Stimulated activated CD4-positive, alpha-beta T cell treated with anti-CD3 and anti-CD28 coated beads, Interleukin-4, amount 100 ng/mL, for 1 hour (primary cell): ENCODE results near the gene SLC2A2.

ENCODE experiments used
- DNase-seq: peaks from one replicate; pipeline ENCODE4 v3.0.0-alpha.2; 2020

The SLC2A2 gene

DNA sequence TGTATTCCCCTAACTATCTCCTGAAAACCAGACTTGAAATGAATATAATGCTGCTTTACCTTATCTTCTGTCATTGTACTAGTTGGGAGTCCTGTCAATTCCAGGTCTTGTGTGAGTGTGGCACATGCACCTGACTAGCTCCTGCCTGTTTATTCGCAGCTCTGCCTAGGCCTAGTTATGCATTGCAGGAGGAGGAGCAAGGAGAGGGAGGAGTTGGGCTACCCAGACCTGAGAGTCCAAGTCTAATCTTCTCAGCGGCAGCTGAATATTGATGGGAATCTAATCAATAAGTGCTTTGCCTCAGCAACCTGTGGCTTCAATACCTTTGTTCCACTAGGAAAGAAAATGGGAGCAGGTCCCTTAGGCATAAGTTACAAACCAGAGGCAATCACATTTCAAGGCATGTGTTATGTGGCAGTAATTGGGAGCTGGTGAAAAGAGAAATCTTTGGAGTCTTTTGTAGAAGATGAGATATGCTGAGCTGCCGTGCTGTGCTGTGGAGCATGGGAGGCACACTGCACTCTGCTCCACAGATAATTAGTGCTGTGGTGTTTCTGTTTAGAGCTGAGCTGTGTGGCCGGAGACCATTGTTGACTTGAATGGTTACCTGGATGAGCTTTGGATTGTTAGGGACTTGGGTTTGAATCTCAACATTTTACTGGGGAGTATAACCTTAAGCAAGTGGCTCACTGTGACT is at the start of gene SLC2A2:
SLC2A2 (minus strand) TSS at position 124 of the 697 bp plus-strand sequence; CDS start at position 74, 50 bp downstream.
- no peak for DNase-seq

DNA sequence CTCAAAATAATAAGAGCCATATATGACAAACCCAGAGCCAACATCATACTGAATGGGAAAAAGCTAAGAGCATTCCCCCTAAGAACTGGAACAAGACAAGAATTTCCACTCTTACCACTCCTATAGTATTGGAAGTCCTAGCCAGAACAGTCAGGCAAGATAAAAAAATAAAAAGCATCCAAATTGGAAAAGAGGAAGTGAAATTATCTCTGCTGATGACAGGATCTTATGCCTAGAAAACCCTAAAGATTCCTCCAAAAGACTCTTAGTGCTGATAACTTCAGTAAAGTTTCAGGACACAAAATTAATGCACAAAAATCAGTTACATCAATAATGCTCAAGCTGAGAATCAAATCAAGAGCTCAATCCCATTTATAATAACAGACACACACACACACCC is 45.9 kb upstream of the SLC2A2 start:
- DNase-seq: no peak

DNA sequence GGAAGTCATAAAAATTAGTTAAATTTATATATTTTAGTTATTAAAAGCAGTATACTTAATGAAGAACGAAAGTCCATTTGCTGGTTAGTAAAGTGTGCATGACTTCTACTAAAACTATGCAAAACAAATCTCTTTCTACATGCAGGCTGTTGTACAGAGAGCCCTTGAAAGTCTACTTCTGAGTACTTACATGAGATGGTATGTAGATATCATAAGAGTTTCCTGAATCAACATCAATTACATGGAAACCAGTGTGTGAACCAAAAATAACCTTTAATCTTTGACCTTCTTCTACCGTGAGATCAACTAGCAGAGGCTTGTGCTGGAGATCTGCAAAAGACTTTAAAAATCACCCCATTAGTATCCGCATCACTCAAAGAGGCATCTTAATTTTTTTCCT is 42.1 kb upstream of the SLC2A2 start:
- no peak for DNase-seq

DNA sequence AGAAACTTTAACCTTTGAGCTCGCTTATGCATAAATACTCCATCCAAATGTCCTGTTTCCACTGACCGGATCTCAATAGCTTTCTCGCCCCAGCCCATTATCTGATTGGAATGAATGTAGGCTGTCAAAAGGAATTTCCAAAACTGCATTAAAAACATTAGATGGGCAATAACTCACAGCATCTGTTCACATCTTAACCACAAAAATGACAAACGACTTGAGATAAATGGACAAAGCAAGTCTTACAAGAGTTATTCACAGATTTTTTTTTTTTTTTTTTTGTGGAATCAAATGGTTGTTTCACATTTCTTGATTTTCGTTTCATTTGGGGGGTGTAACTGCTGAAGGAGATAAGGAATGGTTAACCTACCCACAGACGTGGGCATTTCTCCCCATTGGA is 39.7 kb upstream of the SLC2A2 start:
- DNase-seq: no peak

DNA sequence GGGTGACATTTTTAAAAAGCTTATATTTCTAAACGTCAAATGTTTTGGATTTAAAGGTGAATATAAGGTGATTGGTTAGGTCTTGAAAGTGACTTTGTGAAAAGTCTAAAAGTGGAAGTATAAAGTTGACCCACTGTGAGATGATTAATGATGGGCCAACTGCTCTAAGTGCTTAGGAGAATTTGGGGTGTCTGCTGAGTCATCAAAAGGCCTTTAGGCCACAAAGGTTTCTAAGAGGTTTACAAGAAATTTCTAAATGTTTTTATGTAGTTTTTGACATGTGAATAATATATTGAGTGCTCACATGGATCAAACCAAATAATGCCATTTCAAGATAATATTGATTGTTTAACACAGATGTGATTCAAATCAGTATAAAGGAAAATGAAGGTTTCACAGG is 39.2 kb upstream of the SLC2A2 start:
- DNase-seq: no peak

DNA sequence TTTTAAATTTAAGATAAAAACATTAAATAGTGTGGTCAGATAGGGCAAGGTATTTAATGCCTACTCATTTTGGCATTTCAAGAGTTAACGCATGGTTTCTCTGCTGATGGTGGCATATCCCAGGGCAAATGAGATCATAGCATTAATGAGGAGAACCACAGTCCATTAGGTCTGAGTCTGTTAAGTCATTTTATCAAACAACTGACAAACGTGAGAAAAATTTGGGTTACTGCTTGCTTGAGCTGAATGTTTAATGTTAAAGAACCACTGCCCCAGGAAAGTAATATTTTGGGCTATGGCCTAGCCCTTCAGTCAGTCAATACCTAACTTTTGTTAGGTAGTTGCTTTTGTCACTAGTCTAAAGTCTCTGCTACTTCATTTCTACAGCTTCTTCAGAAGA is 37.9 kb upstream of the SLC2A2 start:
- no peak for DNase-seq

- no peak for DNase-seq
Measured at GRCh38 chr3:171061749-171062148, 35.2 kb upstream of the SLC2A2 start.

DNA sequence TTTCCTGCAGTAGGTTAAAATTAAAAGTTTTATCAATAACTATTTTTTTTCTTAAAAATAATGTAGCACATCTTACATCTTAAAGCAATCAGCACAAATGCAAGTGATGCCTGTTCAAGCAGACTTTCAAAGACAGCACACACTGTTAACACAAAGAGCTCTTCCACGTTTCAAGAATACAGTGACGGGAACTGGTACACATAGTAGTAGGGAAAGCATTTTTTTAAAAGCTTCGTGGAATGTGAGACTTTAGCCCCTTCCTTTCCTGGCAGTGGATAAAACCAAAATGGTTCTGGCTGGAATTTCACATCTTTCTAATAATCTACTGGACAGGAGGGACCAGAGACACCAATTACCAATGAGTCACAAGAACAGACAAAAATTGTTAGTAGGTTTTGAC is 33.5 kb upstream of the SLC2A2 start:
- no peak for DNase-seq

GRCh38 chr3:171058873-171059603 is 32.5 kb upstream of the SLC2A2 start:
- no peak for DNase-seq

- DNase-seq: no peak
Measured at GRCh38 chr3:171058058-171058457, 31.5 kb upstream of the SLC2A2 start.

GRCh38 chr3:171057072-171057471 is 30.6 kb upstream of the SLC2A2 start:
- DNase-seq: no peak

- DNase-seq: no peak
Measured at GRCh38 chr3:171056528-171056927, 30.0 kb upstream of the SLC2A2 start.

DNA sequence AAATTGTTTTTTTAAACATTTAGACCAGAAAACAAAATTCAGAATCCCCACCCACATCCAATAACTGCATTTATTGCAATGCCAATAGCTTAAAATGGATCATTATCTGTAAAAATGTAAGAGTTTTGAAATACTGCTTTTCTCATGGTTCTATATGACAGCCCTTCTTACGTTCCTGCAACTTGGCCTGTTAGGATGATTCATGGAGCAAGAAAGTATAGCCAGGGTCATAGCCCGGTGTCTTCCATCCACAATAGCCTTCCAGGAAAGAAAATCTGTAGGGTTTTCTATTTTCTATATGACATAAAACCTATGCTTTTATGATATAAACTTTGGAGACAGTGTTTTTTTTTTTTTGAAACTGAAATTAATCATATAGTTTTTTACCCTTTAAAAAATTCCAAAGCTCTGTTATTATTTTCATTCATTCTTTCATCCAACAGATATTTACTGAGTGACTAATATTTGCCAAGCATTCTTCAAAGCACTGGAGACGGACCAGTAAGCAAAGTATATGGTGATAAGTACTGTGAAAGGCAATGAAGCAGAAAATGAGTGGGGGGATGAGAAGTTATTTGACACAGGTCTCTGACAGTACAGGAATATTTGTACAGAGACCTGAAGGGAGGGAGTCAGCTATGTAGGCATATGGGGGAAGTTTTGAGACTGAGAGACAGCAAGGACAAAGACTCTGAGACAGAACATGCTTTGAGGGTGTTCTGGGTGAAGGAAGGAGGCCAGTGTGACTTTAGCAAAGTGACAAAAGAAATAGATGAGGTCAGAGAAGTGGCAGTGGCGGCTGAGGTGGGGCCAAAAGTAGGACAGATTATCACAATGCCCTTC is 29.0 kb upstream of the SLC2A2 start:
- no peak for DNase-seq

- no peak for DNase-seq
Measured at GRCh38 chr3:171054921-171055320, 28.4 kb upstream of the SLC2A2 start.

DNA sequence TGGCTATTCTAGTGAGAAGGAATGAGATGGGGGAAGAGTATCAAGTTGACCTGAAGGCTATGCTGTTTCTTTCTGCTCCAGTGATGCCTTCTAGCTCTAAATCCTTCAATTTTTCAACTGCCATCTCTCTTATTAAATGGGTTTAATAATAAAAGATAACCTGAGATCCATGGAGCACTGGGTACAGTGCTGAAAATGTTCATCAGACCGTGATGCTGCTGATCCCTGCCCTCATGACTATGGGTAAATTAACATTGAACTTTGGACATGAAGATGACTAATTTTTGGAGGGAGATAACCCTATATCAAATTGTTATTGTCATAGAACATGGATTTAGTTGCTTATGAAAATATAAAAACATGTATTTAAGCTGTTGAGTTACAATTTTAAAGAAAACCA is 27.7 kb upstream of the SLC2A2 start:
- no peak for DNase-seq

DNA sequence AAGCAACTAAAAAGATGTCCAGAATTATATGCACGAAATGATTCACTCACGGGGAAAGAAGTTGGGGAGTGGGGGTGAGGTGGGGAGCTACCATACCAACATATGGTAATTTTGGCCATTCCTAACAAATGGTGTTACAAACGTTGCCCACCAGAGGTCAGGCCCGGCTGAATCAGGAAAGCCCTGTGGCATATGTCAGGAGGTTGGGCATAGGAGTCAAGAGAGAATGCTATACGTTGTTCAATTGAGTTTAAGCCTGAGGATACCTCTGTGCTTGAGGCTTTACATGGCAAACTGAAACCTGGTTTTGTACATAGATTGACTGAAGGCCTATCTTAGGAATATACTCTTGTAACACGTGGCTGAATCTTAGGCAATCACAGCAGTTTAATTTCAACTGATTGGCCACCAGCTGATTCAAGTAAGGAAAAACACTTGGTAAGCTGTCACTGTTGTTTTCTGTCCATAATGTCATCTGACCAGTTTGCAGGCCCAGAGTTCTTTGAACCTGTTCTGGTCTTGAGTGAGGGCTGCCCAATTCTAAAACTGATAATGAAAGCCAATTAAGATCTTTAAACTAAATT is 23.4 kb upstream of the SLC2A2 start:
- DNase-seq: peak; percentile 37

DNA sequence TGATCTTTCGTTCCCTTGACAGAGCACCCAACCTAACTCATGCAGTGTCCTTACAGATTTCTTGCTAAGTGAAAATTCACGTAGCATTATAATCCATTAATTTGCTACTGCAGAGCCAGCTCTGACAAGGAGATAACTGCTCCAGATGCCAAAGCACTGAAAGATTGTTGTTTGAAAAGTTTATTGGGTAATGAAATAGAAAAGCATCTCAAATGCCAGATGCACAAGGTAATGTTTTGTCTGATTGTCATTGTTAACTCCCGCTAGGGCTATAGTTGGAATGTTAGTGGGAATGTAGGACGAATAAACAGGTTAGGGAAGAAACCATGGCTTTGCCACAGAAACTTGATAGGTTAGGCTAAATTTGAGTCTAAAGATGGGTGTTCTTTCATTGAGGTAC is 20.2 kb upstream of the SLC2A2 start:
- DNase-seq: no peak

DNA sequence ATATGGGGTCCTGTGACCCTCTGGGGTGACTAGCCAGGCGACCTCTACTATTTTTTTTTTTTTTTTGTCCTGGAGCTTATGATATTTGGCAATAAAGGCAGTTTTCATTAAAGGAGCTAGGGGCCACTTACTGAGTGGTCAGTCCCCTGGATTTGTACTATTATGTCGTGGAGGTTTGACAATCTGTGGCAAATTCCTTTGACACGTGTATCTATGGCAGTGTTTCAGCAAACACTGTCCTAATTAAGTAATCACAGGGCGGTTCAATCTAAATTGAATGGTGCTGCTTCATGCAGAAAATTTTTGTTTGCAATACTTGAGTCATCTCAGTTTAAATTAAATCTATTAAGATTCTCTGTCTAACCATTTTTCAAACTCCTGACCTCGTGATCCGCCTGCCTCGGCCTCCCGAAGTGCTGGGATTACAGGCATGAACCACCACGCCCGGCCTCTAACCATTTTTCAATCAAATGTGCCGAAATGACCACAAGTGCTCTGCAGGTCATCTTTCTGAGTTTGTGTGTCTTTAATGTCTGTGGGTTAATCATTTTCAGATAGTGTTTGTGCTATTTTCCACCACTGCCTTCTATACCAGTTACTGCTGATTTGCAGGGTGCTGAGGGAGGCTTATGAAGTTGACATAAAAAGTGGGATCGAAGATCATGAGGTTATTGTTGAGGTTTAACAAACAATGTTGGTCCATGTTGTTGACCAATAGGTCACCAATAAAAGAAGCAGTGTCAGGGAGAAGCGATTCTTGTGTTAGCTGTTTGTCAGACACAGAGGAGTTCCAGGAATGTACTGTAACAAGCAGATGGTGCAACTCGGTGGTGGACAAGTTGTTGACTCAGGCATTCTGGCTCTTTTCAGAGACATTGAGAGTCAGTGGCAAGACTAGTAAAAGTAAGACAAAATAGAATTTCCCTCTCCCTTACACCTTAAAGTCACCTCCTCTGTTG is 18.6 kb upstream of the SLC2A2 start:
- no peak for DNase-seq

- no peak for DNase-seq
Measured at GRCh38 chr3:171044384-171044783, 17.9 kb upstream of the SLC2A2 start.

DNA sequence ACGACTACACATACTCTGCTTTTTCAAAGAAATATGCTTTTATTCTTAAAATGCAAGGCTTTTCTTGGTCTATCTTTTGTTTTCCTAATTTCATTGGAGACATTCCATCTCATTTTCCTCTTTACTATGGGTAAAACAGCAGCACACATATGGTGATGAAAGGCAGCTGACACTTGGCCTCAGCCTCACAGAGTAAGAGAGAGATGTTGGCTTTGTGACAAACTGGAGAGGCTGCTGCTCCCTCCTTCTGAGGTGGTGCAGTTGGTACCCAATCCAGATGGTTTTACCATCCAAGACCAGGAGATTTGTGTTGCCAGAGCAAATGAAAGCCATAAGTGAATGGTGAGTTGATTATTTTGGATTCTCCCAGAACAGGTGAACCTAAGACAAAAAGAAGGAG is 13.2 kb upstream of the SLC2A2 start:
- no peak for DNase-seq

DNA sequence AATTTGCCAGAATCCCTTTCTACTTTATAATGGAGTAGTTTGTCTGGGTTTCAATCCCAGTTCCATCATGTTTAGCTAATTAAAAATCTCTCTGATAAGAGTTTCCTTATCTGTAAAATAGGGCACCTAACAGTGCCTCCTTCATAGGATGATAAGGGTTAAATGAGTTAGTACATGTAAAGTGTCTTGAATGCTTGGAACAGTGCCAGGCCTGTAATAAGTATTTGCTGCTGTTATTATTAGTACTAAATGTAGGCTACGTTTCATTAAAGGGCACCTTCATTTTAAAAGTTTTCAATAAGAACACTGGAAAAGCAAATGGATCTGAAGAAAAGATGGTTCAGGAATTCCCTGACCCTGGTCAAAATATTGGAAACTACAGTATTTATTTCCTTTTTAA is 11.8 kb upstream of the SLC2A2 start:
- DNase-seq: no peak

DNA sequence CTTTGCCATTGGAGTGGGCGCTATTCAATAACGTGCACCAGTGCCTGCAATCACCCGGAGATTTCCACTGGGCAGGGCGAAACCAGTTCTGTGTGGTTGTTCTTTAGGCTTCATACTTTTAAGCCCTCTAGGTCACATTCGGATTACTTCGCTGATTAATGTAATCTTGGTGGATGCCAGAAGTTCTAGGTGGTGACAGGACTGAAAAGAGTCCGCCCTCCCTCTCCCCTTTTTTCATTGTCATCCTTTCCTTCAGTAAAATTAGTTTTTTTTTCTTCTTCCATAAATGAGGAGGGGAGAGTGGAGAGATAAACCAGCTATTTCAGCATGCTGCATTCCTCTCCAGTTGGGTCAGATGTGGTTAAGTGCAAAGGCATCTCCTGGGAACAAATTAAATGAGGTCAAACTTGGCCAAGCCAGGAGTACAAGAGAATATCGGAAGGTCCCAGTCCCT is 2.3 kb upstream of the SLC2A2 start:
- DNase-seq: no peak
